OCI-LY1 (cell line): ENCODE measurements around the gene SUGCT.

Source experiments
- EZH2 ChIP-seq: fragments of 200-600 bp; sonication (generic), shearing (Covaris generic); IDR thresholded peaks from 2 replicates; pipeline ENCODE4 v1.8.0; 2017; ENCODE audit warnings: borderline replicate concordance, mixed run types, mild to moderate bottlenecking, antibody characterized with exemption, low read length, moderate library complexity, mixed read lengths
- TF ChIP-seq, protein P1 (sequence below): fragments of 200-600 bp; sonication (generic), shearing (Covaris generic); IDR thresholded peaks from 2 replicates; pipeline ENCODE4 v1.5.1; 2017; ENCODE audit warnings: mild to moderate bottlenecking, antibody characterized with exemption, low read length, moderate library complexity, mixed read lengths

DNA sequence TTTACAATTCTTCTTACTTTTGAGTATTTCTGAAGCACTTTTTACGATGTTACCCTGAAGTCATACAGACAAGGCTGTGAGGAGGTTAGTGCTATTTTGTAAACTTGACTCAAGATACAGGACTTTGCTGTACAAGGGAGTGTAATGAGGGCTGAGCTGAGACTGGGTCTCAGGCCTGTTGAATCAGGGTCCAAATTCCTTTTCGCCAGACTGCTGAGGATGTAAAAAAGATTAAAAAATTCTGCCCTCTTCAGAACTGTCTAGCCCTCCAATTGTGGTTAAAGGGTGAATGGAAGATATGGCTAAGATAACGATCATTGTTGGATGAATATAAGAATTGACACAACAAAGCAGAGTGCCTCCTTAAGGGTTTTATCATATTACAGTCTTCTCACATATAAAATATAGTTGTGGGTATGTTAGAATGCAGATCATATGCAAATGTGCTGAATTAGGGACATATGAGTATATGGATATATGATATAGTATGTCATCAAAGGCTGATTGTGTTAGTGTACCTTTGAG, 165.4 kb downstream of the SUGCT start:
- TF ChIP-seq, protein P1, sequence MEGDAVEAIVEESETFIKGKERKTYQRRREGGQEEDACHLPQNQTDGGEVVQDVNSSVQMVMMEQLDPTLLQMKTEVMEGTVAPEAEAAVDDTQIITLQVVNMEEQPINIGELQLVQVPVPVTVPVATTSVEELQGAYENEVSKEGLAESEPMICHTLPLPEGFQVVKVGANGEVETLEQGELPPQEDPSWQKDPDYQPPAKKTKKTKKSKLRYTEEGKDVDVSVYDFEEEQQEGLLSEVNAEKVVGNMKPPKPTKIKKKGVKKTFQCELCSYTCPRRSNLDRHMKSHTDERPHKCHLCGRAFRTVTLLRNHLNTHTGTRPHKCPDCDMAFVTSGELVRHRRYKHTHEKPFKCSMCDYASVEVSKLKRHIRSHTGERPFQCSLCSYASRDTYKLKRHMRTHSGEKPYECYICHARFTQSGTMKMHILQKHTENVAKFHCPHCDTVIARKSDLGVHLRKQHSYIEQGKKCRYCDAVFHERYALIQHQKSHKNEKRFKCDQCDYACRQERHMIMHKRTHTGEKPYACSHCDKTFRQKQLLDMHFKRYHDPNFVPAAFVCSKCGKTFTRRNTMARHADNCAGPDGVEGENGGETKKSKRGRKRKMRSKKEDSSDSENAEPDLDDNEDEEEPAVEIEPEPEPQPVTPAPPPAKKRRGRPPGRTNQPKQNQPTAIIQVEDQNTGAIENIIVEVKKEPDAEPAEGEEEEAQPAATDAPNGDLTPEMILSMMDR: no peak
- TF ChIP-seq EZH2: no peak
